Stimulated activated CD8-positive, alpha-beta memory T cell treated with anti-CD3 and anti-CD28 coated beads, Interleukin-7, amount 100 ng/mL, for 1 hour (primary cell): ENCODE data around the gene UPF1.

Experiments used
- DNase-seq, 2 donors: peaks; one replicate each; pipeline ENCODE4 v3.0.0-alpha.2; 2020; ENCODE audit warnings: low read depth in 2 of 2

The UPF1 gene

DNA sequence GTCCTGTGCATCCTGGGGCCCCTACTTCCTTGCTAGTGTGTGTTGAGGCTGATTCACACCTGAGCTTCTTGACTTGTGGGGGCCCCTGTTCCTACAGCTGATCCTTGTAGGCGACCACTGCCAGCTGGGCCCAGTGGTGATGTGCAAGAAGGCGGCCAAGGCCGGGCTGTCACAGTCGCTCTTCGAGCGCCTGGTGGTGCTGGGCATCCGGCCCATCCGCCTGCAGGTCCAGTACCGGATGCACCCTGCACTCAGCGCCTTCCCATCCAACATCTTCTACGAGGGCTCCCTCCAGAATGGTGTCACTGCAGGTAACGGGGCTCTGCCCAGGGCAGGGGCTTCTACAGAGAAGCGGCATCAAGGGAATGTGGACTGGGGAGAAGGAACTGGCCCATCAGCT is 25.5 kb downstream of the UPF1 start:
- DNase-seq, result no peak

DNA sequence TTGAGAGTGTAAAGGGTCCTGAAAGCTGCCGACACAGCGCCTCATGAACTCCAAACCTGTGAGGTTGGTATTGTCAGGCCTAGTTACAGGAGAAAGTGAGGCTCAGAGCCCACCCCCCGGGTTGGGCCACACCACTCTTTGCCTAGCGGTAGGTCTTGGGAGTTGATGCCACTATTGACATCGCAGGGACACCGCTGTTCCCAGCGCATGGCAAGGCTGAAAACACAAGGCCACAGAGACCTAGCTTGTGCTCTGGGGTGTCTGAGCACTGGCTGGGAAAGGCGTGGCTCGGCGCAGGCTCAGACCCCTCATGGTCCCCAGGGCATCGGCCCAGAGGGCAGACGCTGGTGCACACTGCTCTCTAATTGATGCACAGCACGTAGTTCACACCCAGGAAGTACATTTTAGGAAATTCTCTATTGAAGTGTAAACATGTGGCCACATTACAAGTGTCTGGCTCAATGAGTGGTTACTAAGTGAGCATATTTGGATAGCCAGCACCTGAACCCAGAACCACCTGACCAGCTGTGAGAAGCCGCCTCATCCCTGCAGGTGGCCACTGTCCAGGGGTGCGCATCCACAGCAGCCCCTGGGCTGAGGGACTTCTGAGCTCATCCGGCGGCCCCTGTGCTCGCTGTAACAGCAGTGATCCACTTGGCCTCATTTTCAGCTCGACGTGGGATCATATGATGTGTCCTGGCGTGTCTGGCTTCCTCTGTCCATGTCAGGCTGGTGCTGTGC is 27.3 kb downstream of the UPF1 start:
- DNase-seq, result no peak

DNA sequence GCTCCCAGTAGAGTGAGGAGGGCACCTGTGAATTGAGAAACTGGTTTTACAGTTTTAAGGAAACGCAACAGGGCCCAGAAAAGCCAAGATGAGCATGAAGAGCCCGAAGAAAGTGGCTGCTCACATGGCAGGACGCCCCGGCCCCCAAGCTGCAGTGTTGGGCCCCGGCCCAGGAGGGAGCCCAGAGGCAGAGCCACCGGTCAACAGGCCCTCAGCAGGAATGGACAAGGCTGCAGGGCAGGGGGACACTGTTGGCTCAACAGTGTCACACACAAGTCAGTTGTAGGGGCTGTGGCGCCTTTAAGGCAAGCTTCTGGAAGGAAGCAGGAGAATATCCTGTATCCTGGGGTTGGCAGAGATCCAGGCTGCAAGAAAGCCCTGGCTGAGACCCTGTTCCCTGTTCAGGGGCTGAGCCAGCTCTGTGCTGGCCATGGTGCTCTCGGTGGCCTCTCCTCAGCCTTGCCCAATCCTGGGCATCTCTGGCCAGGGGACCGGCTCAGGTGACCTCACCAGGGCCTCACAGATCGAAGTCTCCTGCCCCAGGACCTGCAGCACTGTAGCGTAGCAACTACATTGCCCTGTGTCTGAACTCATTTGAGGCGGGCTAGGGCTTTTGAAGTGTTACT is 28.0 kb downstream of the UPF1 start:
- DNase-seq, result no peak

DNA sequence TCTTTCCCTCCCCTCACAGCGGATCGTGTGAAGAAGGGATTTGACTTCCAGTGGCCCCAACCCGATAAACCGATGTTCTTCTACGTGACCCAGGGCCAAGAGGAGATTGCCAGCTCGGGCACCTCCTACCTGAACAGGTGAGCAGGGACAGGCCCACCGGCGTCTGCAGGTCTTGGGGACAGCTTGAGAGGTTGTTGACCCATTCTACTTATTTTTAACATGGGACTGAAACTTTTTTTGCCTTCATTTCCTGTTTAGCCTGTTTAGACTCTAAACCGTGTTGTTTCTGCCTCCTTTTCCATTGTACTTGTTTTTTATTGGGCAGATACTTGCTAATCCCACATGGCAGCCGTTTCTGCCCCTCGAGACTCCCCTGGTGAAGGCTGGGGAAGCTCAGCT is 28.5 kb downstream of the UPF1 start:
- no peak for DNase-seq

DNA sequence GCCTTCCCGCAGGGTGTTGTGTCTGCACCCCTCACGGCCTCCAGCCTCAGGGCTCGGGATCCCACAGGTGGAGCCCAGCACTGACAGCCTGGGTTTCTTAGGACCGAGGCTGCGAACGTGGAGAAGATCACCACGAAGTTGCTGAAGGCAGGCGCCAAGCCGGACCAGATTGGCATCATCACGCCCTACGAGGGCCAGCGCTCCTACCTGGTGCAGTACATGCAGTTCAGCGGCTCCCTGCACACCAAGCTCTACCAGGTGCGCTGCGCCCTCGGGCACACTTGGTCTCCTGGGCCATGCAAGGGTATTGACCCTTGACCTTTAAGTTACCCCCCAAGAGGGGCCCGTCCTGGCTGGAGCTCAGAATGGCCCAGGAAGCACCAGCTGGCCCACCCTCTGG is 29.0 kb downstream of the UPF1 start:
- DNase-seq, result no peak

DNA sequence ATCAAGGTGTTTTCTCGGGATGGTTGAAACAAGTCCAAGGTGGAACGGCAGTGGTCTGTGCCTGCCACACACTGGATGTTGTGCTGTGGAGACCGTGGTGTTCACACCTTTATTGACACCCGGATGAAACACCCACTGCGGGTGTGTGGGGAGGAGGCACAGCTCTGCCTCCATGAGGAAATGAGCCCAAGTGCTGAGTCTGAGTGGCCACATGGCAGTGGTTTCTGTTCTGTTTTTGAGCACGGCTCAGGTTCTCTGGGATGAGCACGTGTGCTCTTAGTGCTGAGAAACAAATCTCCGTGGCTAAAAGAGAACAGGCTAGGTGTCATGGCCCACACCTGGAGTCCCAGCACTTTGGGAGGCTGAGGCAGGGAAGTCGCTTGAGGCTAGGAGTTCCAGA is 29.5 kb downstream of the UPF1 start:
- no peak for DNase-seq

DNA sequence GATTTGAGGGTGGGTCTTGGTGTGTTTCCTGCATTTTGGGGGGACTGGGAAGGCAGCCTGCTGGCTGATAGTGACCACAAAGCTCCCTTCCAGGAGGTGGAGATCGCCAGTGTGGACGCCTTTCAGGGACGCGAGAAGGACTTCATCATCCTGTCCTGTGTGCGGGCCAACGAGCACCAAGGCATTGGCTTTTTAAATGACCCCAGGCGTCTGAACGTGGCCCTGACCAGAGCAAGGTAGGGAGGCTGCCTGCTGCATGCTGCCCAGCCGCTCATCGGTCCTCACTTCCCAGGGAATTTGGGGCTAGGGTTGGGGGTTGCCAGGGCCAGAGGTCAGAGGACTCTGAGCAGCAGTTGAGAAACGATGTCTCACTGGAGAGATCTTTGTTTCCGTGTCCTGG is 30.2 kb downstream of the UPF1 start:
- no peak for DNase-seq

DNA sequence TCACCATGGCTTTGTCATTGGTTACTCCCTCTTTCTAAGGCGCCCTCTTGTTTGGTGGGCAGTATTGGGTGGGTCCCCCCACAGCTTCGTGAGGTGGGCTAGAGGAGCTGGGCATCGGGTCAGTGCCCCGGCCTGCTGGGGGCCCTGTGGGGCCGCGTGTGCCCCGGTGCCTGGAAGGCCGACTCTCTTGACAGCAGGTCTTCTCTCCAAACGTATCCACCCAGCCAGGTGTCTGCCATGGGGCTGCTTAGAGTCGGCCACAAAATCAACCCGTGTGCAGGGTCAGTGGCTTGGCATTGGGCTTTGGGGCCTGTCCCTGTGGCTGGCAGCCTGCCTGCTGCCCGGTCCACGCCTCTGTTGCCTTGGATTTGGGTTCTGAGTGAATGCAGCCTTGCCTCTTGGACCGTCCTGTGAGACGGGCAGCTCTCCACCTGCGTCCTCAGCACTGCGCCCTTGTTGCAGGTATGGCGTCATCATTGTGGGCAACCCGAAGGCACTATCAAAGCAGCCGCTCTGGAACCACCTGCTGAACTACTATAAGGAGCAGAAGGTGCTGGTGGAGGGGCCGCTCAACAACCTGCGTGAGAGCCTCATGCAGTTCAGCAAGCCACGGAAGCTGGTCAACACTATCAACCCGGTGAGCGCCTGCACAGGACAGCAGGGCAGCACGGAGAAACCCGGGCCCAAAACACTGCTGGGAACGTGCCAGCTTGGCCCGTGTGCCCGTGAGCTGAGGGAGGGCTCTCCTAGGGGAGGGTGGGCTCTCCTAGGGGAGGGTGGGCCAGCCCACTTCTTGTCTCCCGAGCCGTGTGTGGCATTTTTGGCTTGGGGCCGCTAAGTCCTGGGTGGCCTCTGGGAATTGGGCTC is 31.4 kb downstream of the UPF1 start:
- no peak for DNase-seq

DNA sequence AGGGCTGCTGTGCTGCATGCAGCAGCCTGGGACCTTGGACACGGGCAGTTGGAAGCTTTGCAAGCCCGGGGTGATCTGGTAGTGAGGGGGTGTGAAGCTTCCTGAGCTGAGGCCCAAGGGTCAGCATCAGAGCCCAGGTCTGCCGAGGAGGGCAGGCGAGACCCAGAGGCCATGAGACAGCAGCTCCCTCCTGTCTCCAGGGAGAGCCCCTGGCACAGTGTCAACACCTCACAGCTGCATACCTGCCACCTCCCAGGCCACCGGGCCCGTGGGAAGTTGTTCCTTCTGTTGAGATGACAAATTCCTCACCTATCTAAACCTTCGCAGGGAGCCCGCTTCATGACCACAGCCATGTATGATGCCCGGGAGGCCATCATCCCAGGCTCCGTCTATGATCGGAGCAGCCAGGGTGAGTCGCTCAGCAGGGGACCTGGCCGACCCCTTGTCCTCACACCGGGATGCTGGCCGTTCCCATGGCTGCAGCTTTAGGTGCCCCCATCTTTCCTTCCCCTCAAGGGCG is 32.1 kb downstream of the UPF1 start:
- no peak for DNase-seq

DNA sequence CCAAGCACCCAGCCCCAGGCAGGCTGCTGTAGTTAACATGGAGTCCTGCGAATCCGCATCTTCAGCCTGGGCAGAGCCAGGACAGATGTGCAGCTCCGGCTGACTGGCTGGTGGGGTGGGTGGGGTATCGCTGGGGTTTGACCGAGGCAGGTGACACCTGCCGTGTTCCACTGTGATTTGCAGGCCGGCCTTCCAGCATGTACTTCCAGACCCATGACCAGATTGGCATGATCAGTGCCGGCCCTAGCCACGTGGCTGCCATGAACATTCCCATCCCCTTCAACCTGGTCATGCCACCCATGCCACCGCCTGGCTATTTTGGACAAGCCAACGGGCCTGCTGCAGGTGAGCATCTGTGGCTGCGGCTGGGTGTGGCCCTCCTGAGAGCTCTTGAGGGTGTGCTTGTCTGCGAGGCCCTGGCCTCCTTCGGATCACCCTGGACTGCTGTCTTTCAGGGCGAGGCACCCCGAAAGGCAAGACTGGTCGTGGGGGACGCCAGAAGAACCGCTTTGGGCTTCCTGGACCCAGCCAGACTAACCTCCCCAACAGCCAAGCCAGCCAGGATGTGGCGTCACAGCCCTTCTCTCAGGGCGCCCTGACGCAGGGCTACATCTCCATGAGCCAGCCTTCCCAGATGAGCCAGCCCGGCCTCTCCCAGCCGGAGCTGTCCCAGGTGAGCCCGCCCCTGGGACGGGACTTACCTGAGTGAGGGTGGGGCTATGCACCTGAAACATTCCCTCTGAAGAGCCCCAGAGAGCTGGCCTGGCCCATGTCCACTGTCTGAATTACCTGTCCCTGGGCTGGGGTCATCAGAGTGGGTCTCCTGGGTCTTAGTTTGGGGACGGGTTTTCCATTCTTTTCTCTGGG is 33.6 kb downstream of the UPF1 start:
- no peak for DNase-seq

DNA sequence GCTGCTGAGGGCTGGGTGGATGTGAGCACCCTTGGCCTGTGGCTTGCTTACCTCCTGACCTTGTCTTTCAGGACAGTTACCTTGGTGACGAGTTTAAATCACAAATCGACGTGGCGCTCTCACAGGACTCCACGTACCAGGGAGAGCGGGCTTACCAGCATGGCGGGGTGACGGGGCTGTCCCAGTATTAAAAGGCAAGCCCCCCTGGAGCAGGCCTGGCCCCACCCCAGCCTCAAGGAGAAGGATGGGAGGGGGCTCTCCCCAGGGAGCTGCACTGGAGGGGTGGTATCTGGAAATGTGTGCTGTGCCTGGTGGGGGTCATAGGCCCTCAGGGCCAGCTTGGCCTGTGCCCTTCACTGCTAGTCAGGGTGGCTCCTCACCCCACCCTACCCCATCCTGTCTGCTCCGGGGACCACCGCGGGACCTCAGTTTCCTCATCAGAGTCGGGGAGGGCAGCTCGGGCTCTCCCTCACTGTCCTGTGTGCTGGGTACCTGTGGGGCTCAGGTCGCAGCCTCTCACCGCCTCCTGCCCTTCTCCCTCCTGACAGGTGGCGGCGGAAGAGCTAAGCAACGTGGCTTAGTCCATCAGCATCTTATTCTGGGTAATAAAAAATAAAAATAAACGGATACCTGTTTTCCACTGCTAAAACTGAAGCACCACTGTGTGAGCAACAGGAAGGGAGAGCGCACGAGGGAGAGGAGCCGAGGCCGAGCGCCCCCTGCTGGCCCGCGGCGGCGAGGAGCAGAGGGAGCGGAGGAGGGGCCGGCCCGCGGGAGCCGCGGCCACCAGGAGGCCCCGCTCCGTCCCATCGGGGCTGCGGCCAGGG is 34.4 kb downstream of the UPF1 start:
- DNase-seq, result peak; percentile 16 to 27

DNA sequence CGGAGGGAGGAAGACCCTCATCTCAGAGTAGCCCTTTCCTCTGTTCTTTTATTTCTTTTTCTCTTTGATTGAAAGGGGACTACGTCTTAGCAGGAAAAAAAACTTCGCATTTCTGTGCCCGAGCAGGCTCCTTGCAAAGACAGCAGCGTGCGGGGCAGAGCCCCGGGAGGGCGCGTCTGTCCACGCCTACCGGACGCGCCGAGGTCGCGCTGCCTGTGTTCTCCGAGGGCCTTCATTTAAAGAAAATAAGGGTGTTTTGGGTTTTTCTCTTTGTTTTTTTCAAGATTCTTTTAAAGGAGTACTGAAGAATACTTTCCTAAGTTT is 35.0 kb downstream of the UPF1 start:
- no peak for DNase-seq

DNA sequence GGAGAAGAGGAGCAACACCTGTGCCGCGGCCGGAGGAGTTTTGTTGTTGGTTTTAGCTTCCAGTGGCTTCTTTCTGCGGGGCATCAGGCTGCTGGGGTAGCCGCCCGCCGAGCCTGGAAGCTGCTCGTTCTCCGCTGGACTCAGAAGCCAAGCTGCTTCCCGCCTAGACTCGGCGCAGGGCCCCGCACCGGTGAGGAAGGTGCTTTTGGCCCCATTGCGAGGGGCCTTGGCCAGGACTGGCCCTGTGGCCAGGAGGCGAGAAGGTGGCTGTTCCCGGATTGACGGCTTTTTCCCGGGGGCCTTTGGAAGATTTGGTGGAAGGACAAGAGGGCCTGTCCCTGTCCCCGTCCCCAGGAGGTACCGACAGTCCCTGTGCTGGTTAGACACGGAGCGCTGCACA is 35.4 kb downstream of the UPF1 start:
- DNase-seq, result no peak

DNA sequence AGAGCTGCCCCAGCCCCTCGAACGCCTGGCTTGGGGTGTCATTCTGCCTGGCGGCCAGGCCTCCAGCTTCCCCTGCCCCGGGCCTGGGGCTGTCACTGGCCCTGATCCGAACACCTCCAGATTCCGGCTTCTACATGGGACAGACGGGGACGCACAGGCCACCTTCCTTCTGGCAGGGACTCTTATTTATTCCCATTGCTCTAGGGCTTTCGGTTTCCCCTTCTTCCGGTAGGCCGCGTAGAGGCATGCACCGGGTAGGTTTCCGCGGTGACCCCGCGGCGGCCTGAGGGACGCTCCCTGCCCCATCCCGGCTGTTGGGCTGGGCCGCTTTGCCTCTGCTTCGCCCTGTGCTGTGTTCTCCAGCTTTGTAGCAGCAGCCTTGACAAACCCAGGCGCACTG is 36.0 kb downstream of the UPF1 start:
- DNase-seq, result no peak

DNA sequence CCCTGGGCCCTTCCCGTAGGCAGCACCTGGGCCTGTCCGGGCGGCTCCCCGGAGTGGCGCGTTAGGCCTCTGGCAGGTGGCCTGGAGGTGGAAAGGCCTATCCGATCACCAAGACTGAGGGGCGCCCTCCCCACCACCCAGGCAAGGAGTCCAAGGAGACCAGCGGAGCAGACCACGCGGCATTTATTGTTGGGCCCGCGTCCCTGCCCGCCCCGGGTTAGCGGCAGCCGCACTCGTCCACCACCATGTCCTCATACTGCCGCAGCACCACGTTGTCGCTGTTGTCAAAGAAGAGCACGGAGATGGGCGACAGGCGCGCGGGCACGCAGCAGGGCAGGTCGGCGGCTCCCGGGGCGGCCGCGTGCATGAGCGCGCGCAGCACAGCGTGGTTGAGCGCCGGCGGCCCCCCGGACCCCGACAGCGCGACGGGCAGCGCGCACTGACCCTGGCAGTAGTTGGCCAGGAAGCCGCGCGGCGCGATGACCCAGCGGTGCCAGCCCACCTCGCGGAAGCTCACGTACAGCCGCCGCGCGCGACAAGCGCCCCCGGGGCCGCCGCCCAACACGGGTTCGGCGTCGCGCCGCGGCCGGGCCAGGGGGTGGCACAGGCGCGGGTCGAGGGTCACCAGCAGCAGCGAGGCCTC is 36.7 kb downstream of the UPF1 start:
- DNase-seq, result no peak

DNA sequence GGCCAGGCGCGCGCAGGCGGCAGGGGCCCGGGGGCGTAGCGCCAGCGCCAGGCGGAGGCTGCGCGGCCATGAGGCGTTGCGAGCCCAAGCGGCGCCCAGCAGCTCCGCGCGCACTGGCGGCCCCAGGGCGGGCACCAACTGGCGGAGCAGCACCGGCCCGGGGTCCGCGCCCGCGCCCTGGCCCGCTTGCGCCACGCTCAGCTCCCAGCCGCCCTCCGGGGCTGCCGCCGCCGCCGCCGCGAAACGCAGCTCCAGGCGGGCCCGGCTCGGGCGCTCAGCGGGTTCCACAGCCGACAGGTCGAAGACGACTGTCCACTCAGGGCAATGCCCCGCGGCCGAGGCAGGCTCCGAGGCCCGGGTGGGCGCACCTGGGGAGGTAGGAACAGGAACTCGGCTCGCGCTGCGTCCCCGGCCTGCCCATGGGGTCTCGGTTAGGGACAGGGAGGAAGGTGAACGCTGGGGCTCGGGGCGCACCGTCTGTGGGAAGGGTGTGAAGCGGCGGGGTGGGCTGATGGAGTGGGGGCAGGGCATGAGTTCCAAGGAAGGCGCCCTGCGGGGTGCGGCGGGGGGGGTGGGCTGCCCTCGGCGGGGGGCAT is 37.4 kb downstream of the UPF1 start:
- no peak for DNase-seq

DNA sequence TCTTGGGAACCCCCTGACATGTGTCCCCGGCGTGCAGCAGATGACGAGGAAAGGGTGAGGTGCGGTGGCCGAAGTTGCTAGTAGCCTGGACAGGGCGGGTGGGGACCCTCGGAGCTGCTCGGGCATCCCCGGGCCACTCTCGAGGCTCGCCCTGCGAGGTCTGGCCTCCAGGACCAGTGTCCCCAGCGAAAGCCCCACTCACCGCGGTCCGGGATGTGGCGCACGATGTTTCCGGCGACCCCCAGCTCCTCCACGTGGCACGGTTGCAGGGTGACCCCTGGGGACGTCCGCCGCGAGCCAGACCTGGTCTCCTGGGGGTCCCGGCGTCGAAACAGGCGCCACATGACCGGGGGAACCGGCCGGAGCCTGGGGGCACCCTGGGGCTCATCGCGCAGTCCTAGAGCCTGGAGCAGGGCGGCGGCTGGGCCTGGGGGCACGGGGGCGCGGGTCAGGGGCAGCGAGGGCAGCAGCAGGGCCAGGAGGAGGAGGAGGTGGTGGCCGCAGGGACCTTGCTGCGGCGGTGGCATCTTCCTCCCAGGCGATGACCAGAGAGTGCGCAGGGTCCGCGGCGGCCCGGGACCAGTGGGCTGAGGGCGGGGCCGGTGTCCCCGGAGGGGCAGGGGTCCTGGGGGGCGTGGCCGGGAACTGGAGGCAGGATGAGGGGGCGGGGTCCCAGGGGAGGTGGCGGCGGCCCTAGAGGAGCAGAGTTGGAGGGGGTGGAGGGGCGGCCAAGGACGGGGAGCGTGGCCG is 38.2 kb downstream of the UPF1 start:
- DNase-seq, result no peak

DNA sequence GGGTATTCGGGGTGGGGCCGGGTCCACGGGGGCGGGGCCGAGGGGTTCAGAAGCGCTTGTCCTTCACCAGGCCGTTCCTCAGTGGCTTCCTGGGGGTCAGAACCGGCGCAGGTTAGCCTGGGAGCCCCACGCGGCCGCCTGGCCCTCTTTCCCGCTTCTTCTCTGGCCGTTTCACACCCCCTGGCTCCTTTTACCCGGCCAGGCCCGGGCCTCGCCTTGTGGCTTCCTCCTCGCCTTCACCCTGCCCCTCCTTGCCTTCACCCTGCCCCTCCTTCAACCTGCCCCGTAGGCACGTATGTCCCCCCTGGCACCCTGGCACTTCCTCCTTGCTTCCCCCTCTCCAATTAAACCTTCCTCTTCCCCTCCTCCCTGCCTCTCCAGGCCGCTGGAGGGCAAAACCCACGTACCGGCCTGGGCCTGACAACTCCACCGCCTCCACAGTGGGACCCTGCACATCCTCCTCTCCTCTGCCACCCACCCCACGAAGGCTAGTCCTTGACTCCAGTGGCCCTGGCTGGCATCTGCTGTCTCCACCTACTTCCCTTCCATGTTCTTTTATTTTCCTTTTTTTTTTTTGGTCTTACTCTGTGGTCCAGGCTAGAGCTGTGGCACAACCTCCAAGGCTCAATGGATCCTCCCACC is 38.9 kb downstream of the UPF1 start:
- DNase-seq, result no peak

DNA sequence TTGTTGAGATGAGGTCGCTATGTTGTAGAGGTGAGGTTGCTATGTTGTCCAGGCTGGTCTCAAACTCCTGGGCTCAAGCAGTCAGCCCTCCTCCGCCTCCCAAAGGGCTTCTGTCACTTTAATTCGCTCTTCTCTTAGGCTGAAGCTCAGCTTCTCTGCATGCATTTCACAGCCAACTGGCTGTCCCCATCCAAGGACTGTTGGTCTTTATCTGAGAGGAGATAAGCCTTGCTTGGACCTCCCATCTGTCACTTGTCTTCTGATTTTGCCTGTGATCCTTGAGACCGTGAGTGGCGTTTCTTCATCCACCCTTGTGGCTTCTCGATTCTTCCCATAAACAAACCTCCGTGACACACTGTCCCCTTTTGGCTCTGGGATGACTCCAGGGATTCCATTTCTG is 39.8 kb downstream of the UPF1 start:
- DNase-seq, result no peak
